Measurements from ENCODE around the gene OSBP.

DNA sequence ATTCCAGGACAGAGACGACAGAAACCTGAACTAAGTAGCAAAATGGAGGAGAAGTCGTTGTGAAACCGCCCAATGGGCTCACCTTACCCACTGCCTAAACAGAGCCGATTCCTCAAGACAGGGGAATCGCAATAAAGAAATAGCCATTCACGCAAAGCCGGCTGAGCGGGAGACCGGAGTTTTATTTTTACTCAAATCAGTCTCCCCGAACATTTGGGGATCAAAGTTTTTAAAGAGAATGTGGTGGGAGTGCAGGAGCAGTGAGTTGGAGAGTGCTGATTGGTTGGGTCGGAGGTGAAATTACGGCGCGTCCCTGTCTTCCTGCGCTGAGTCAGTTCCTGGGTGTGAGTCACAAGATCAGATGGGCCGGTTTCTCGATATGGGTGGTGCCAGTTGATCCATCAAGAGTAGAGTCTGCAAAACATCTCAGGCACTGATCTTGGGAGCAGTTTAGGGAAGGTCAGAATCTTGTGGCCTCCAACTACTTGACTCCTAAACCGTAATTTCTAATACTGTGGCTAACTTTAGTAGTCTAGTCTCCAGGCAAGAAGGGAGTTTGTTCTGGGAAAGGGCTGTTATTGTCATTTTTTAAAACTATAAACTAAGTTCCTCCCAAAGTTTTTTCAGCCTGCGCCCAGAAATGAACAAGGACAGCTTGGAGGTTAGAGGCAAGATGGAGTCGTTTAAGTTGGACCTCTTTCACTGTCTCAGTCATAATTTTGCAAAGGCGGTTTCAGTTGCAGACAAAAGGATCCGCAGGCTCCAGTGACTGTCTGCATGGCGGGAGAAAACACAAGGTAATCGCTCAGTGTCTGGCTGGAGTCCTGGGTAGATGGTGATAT is 70.2 kb downstream of the OSBP start:
- TF ChIP-seq, protein P1, sequence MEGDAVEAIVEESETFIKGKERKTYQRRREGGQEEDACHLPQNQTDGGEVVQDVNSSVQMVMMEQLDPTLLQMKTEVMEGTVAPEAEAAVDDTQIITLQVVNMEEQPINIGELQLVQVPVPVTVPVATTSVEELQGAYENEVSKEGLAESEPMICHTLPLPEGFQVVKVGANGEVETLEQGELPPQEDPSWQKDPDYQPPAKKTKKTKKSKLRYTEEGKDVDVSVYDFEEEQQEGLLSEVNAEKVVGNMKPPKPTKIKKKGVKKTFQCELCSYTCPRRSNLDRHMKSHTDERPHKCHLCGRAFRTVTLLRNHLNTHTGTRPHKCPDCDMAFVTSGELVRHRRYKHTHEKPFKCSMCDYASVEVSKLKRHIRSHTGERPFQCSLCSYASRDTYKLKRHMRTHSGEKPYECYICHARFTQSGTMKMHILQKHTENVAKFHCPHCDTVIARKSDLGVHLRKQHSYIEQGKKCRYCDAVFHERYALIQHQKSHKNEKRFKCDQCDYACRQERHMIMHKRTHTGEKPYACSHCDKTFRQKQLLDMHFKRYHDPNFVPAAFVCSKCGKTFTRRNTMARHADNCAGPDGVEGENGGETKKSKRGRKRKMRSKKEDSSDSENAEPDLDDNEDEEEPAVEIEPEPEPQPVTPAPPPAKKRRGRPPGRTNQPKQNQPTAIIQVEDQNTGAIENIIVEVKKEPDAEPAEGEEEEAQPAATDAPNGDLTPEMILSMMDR (IDR thresholded peaks at IDR 0.05): no peak
- no peak for TF ChIP-seq POLR2A (IDR thresholded peaks at IDR 0.05)
- no peak for TF ChIP-seq POLR2AphosphoS5 (IDR thresholded peaks at IDR 0.05; ENCODE audit: insufficient read depth in 1 of 2, low read depth in 1 of 2)
